GM23338 (cell line): Measurements from ENCODE around the gene PRSS56.

Experiments
- CREB1 ChIP-seq: fragments of 250-450 bp; sonication (Bioruptor Pico); IDR thresholded peaks from 2 replicates; pipeline ENCODE4 v1.5.0; 2020; ENCODE audit warnings: low read depth, mild to moderate bottlenecking, moderate library complexity
- EZH2 ChIP-seq: fragments of 200-600 bp; sonication (generic); IDR thresholded peaks from one replicate; pipeline ENCODE4 v1.8.0; 2017; ENCODE audit warnings: antibody characterized with exemption, mild to moderate bottlenecking, low read depth; ENCODE audit not compliant: unreplicated experiment
- EZH2phosphoT487 ChIP-seq: fragments of 200-600 bp; sonication (generic); IDR thresholded peaks from one replicate; pipeline ENCODE4 v1.8.1; 2018; ENCODE audit warnings: antibody characterized with exemption; ENCODE audit not compliant: unreplicated experiment
- JUNB ChIP-seq: IDR thresholded peaks from one replicate; pipeline ENCODE4 v1.6.1; 2016; ENCODE audit warnings: antibody characterized with exemption; ENCODE audit not compliant: unreplicated experiment
- POLR2AphosphoS5 ChIP-seq: IDR thresholded peaks from 2 replicates; pipeline ENCODE4 v1.6.1; 2016; ENCODE audit warnings: antibody characterized with exemption, low read depth
- ZNF114 ChIP-seq: fragments of 250-450 bp; sonication (Bioruptor Pico); IDR thresholded peaks from 2 replicates; pipeline ENCODE4 v1.5.0; 2020; ENCODE audit warnings: mild to moderate bottlenecking, moderate library complexity
- ZNF331 ChIP-seq: fragments of 250-450 bp; sonication (Bioruptor Pico); IDR thresholded peaks from 2 replicates; pipeline ENCODE4 v1.5.0; 2020; ENCODE audit warnings: low read depth, mild to moderate bottlenecking, moderate library complexity
- TF ChIP-seq, protein P1 (sequence below), 2 experiments: fragments of 200-600 bp in 1 of 2; sonication (generic) in 1 of 2; conservative IDR thresholded peaks; 2 replicates each; pipeline versions ENCODE4 v1.5.1 to v1.6.1; 2016 to 2017; ENCODE audit warnings: antibody characterized with exemption in 2 of 2, low read depth in 2 of 2, mild to moderate bottlenecking in 2 of 2, moderate library complexity in 1 of 2
- TF ChIP-seq, protein P2 (sequence below): IDR thresholded peaks from one replicate; pipeline ENCODE4 v1.6.1; 2018; ENCODE audit warnings: antibody characterized with exemption; ENCODE audit not compliant: unreplicated experiment
- TF ChIP-seq, protein P3 (sequence below): IDR thresholded peaks from 2 replicates; pipeline ENCODE4 v1.6.1; 2016; ENCODE audit warnings: antibody characterized with exemption
- TF ChIP-seq, protein P4 (sequence below): fragments of 250-450 bp; sonication (Bioruptor Pico); IDR thresholded peaks from 2 replicates; pipeline ENCODE4 v1.5.0; 2020; ENCODE audit warnings: mild to moderate bottlenecking, moderate library complexity

DNA sequence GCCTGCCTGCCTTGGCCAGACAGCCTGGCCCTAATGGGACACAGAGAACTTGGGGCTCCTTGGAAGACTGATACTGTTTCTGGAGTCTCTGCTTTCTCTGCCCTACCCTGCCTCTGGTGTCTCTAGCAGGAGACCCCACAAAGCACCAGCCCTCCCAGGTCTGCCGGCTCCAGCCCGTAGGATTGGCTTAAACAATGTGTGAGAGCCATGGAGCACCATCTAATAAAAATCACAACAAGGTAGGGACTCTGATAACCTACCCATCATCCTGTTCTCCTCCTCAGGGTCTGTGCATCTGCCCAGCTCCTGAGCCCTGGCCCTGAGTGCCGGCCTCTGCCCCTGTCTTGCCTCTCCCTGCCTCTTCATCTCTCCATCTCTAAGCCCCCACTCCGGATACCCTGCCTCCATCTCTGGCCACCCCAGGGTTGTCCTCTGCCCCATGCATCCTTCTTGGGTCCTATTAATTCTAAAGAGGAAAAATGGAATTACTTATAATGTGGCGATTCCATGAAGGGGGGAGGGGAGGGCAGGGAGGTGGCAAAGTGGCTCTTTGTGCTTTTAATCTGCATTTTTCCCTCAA lies 31.4 kb upstream of the PRSS56 start:
- TF ChIP-seq, protein P1, sequence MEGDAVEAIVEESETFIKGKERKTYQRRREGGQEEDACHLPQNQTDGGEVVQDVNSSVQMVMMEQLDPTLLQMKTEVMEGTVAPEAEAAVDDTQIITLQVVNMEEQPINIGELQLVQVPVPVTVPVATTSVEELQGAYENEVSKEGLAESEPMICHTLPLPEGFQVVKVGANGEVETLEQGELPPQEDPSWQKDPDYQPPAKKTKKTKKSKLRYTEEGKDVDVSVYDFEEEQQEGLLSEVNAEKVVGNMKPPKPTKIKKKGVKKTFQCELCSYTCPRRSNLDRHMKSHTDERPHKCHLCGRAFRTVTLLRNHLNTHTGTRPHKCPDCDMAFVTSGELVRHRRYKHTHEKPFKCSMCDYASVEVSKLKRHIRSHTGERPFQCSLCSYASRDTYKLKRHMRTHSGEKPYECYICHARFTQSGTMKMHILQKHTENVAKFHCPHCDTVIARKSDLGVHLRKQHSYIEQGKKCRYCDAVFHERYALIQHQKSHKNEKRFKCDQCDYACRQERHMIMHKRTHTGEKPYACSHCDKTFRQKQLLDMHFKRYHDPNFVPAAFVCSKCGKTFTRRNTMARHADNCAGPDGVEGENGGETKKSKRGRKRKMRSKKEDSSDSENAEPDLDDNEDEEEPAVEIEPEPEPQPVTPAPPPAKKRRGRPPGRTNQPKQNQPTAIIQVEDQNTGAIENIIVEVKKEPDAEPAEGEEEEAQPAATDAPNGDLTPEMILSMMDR (conservative IDR thresholded peaks at IDR 0.05; ENCODE audit: low read depth in 2 of 2) = no peak
- TF ChIP-seq EZH2phosphoT487 (no peak), POLR2AphosphoS5 (no peak), EZH2 (peak; percentile 27), JUNB (no peak), ZNF114 (CRISPR knock-in tag) (no peak), CREB1 (CRISPR knock-in tag) (no peak), ZNF331 (CRISPR knock-in tag) (no peak)
- TF ChIP-seq, protein P2, sequence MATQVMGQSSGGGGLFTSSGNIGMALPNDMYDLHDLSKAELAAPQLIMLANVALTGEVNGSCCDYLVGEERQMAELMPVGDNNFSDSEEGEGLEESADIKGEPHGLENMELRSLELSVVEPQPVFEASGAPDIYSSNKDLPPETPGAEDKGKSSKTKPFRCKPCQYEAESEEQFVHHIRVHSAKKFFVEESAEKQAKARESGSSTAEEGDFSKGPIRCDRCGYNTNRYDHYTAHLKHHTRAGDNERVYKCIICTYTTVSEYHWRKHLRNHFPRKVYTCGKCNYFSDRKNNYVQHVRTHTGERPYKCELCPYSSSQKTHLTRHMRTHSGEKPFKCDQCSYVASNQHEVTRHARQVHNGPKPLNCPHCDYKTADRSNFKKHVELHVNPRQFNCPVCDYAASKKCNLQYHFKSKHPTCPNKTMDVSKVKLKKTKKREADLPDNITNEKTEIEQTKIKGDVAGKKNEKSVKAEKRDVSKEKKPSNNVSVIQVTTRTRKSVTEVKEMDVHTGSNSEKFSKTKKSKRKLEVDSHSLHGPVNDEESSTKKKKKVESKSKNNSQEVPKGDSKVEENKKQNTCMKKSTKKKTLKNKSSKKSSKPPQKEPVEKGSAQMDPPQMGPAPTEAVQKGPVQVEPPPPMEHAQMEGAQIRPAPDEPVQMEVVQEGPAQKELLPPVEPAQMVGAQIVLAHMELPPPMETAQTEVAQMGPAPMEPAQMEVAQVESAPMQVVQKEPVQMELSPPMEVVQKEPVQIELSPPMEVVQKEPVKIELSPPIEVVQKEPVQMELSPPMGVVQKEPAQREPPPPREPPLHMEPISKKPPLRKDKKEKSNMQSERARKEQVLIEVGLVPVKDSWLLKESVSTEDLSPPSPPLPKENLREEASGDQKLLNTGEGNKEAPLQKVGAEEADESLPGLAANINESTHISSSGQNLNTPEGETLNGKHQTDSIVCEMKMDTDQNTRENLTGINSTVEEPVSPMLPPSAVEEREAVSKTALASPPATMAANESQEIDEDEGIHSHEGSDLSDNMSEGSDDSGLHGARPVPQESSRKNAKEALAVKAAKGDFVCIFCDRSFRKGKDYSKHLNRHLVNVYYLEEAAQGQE = no peak
- TF ChIP-seq, protein P3, sequence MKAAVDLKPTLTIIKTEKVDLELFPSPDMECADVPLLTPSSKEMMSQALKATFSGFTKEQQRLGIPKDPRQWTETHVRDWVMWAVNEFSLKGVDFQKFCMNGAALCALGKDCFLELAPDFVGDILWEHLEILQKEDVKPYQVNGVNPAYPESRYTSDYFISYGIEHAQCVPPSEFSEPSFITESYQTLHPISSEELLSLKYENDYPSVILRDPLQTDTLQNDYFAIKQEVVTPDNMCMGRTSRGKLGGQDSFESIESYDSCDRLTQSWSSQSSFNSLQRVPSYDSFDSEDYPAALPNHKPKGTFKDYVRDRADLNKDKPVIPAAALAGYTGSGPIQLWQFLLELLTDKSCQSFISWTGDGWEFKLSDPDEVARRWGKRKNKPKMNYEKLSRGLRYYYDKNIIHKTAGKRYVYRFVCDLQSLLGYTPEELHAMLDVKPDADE = no peak
- TF ChIP-seq, protein P4, sequence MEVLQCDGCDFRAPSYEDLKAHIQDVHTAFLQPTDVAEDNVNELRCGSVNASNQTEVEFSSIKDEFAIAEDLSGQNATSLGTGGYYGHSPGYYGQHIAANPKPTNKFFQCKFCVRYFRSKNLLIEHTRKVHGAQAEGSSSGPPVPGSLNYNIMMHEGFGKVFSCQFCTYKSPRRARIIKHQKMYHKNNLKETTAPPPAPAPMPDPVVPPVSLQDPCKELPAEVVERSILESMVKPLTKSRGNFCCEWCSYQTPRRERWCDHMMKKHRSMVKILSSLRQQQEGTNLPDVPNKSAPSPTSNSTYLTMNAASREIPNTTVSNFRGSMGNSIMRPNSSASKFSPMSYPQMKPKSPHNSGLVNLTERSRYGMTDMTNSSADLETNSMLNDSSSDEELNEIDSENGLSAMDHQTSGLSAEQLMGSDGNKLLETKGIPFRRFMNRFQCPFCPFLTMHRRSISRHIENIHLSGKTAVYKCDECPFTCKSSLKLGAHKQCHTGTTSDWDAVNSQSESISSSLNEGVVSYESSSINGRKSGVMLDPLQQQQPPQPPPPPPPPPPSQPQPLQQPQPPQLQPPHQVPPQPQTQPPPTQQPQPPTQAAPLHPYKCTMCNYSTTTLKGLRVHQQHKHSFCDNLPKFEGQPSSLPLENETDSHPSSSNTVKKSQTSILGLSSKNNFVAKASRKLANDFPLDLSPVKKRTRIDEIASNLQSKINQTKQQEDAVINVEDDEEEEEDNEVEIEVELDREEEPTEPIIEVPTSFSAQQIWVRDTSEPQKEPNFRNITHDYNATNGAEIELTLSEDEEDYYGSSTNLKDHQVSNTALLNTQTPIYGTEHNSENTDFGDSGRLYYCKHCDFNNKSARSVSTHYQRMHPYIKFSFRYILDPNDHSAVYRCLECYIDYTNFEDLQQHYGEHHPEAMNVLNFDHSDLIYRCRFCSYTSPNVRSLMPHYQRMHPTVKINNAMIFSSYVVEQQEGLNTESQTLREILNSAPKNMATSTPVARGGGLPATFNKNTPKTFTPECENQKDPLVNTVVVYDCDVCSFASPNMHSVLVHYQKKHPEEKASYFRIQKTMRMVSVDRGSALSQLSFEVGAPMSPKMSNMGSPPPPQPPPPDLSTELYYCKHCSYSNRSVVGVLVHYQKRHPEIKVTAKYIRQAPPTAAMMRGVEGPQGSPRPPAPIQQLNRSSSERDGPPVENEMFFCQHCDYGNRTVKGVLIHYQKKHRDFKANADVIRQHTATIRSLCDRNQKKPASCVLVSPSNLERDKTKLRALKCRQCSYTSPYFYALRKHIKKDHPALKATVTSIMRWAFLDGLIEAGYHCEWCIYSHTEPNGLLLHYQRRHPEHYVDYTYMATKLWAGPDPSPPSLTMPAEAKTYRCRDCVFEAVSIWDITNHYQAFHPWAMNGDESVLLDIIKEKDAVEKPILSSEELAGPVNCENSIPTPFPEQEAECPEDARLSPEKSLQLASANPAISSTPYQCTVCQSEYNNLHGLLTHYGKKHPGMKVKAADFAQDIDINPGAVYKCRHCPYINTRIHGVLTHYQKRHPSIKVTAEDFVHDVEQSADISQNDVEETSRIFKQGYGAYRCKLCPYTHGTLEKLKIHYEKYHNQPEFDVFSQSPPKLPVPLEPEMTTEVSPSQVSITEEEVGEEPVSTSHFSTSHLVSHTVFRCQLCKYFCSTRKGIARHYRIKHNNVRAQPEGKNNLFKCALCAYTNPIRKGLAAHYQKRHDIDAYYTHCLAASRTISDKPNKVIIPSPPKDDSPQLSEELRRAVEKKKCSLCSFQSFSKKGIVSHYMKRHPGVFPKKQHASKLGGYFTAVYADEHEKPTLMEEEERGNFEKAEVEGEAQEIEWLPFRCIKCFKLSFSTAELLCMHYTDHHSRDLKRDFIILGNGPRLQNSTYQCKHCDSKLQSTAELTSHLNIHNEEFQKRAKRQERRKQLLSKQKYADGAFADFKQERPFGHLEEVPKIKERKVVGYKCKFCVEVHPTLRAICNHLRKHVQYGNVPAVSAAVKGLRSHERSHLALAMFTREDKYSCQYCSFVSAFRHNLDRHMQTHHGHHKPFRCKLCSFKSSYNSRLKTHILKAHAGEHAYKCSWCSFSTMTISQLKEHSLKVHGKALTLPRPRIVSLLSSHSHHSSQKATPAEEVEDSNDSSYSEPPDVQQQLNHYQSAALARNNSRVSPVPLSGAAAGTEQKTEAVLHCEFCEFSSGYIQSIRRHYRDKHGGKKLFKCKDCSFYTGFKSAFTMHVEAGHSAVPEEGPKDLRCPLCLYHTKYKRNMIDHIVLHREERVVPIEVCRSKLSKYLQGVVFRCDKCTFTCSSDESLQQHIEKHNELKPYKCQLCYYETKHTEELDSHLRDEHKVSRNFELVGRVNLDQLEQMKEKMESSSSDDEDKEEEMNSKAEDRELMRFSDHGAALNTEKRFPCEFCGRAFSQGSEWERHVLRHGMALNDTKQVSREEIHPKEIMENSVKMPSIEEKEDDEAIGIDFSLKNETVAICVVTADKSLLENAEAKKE (CRISPR knock-in tag) = no peak
